H1 (cell line): ENCODE results near the gene PNISR. TPM values are rescaled to one million over a fixed set of nuclear protein-coding genes. Genes with fewer than 3 reads are reported as not detected.

ENCODE experiments used
- BRCA1 ChIP-seq: IDR thresholded peaks from 2 replicates; pipeline ENCODE4 v1.6.1; 2012; ENCODE audit warnings: low read depth, low read length, improper control_type of control experiment
- CHD7 ChIP-seq: fragments of 300-600 bp; sonication (generic); IDR thresholded peaks from 2 replicates; pipeline ENCODE4 v1.7.1; 2012; ENCODE audit warnings: low read length, moderate library complexity, mild to moderate bottlenecking, inconsistent platforms; ENCODE audit not compliant: insufficient replicate concordance
- CTBP2 ChIP-seq: IDR thresholded peaks from 2 replicates; pipeline ENCODE4 v1.7.0; 2011; ENCODE audit warnings: borderline replicate concordance, mild to moderate bottlenecking, moderate library complexity, mixed read lengths, low read length; ENCODE audit not compliant: insufficient read depth, insufficient read length
- CTCF ChIP-seq, 3 experiments: IDR thresholded peaks; 1 replicate in 2 of 3; 2 replicates in 1 of 3; pipeline versions ENCODE4 v1.5.1 to v1.6.1; 2011; ENCODE audit warnings: low read length in 3 of 3, mild to moderate bottlenecking in 3 of 3, inconsistent platforms in 2 of 3, low read depth in 1 of 3, moderate library complexity in 1 of 3; ENCODE audit not compliant: insufficient read depth in 1 of 3; ENCODE audit errors: control extremely low read depth in 1 of 3
- FOSL1 ChIP-seq: IDR thresholded peaks from 2 replicates; pipeline ENCODE4 v1.6.1; 2011; ENCODE audit warnings: mild to moderate bottlenecking, low read depth, low read length, moderate library complexity; ENCODE audit not compliant: insufficient read depth
- POLR2A ChIP-seq, 2 experiments: IDR thresholded peaks; 1 replicate in 1 of 2; 2 replicates in 1 of 2; pipeline ENCODE4 v1.6.1; 2011; ENCODE audit warnings: low read depth in 2 of 2, low read length in 2 of 2, mild to moderate bottlenecking in 2 of 2; ENCODE audit errors: control extremely low read depth in 1 of 2
- SP4 ChIP-seq: IDR thresholded peaks from 2 replicates; pipeline ENCODE4 v1.6.1; 2012; ENCODE audit warnings: low read length, inconsistent platforms
- USF2 ChIP-seq: IDR thresholded peaks from 2 replicates; pipeline ENCODE4 v1.6.1; 2011; ENCODE audit warnings: low read length, improper control_type of control experiment
- polyA plus RNA-seq, 7 experiments: library from polyadenylated mRNA; depleted of rRNA in 3 of 7; stranded (reverse) in 5 of 7; unstranded in 2 of 7; fragments of >200 nt in 5 of 7; fragments of 200-250 nt in 2 of 7; gene quantifications; 1 replicate in 5 of 7; 2 replicates in 1 of 7; 4 replicates in 1 of 7; pipeline versions ENCODE4 v1.2.1 to v1.2.3, GENCODE V29; 2011 to 2013; ENCODE audit warnings: missing spikeins in 2 of 7, mixed read lengths in 2 of 7
- total RNA-seq: library from RNA; stranded (reverse); fragmentation: NEBNext Ultra II Directional; extraction: Animal tissue kit (Norgen Biotek cat#: 25700); gene quantifications from 2 replicates; pipeline ENCODE4 v1.2.1, GENCODE V29; 2021

Gene PNISR
- total and polyA plus RNA-seq, 2 of the 8 experiments (the other 6 are each of a cell fraction or from before 2014, with no cell fraction given): 41.1 to 134 TPM

GRCh38 chr6:99446076-99446475 is 21.0 kb upstream of the PNISR start (continued):
- TF ChIP-seq CHD7 (no peak), FOSL1 (no peak), CTBP2 (no peak), POLR2A (IDR thresholded peaks at IDR 0.05; ENCODE audit: control extremely low read depth in 1 of 2, low read depth in 2 of 2, low read length in 2 of 2) (no peak), BRCA1 (no peak), SP4 (no peak), USF2 (no peak), CTCF (IDR thresholded peaks at IDR 0.05; ENCODE audit: control extremely low read depth in 1 of 3, insufficient read depth in 1 of 3, low read depth in 1 of 3, low read length in 3 of 3) (no peak)
- TF ChIP-seq, all 59 proteins: peak for 0
